Measurements from ENCODE around the gene RGS9. TPM values are rescaled to one million over a fixed set of nuclear protein-coding genes. Genes with fewer than 3 reads are reported as not detected.

Gene RGS9
- total and polyA plus RNA-seq, 2 of the 13 experiments (the other 11 are each of a cell fraction or from before 2014, with no cell fraction given) = 0.44 to 0.74 TPM

- TF ChIP-seq RCOR2 (CRISPR knock-in tag; IDR thresholded peaks at IDR 0.05) (no peak), IKZF4 (CRISPR knock-in tag; IDR thresholded peaks at IDR 0.05; ENCODE audit: borderline replicate concordance, low read depth, not compliant biosample characterization) (no peak), ZNF792 (CRISPR knock-in tag; IDR thresholded peaks at IDR 0.05) (0 out of 2 replicates have a peak, but pooled peaks have one; percentile 48), CENPX (CRISPR knock-in tag; IDR thresholded peaks at IDR 0.05) (no peak), GATAD2A (CRISPR knock-in tag; IDR thresholded peaks at IDR 0.05) (peak; percentile 36; the same call in 1 of the 2 replicates), IRX3 (CRISPR knock-in tag; IDR thresholded peaks at IDR 0.05; ENCODE audit: borderline replicate concordance, low read depth) (no peak), YEATS4 (CRISPR knock-in tag; IDR thresholded peaks at IDR 0.05; ENCODE audit: borderline replicate concordance) (no peak), TMF1 (CRISPR knock-in tag; IDR thresholded peaks at IDR 0.05; ENCODE audit: low read depth) (no peak), KDM6A (CRISPR knock-in tag; IDR thresholded peaks at IDR 0.05; ENCODE audit: low read depth) (no peak), RNF2 (conservative IDR thresholded peaks at IDR 0.05; ENCODE audit: low read depth) (no peak), SOX13 (IDR thresholded peaks at IDR 0.05) (no peak), SOX13 (CRISPR knock-in tag; conservative IDR thresholded peaks at IDR 0.05 in 1 of 2, IDR thresholded peaks at IDR 0.05 in 1 of 2) (no peak; a peak in 1 of 4 replicates), CHD2 (IDR thresholded peaks at IDR 0.05; ENCODE audit: low read depth, low read length) (no peak), SATB2 (CRISPR knock-in tag; IDR thresholded peaks at IDR 0.05) (no peak), EED (CRISPR knock-in tag; IDR thresholded peaks at IDR 0.05) (no peak), ZSCAN31 (CRISPR knock-in tag; IDR thresholded peaks at IDR 0.05; ENCODE audit: low read depth) (peak; percentile 64; the same call in 1 of the 2 replicates), CERS6 (CRISPR knock-in tag; IDR thresholded peaks at IDR 0.05) (no peak), ZNF878 (CRISPR knock-in tag; IDR thresholded peaks at IDR 0.05) (0 out of 2 replicates have a peak, but pooled peaks have one; percentile 56), TAF15 (IDR thresholded peaks at IDR 0.05; ENCODE audit: low read depth, low read length, poor library complexity, severe bottlenecking) (peak; percentile 90), MYC (CRISPR knock-in tag; IDR thresholded peaks at IDR 0.05; ENCODE audit: borderline replicate concordance) (peak; percentile 59; the same call in 1 of the 2 replicates), MLLT10 (CRISPR knock-in tag; IDR thresholded peaks at IDR 0.05) (no peak), ZNF607 (CRISPR knock-in tag; IDR thresholded peaks at IDR 0.05; ENCODE audit: borderline replicate concordance) (peak; percentile 79; the same call in 1 of the 2 replicates), ZBTB38 (CRISPR knock-in tag; IDR thresholded peaks at IDR 0.05) (0 out of 2 replicates have a peak, but pooled peaks have one; percentile 35), SALL2 (CRISPR knock-in tag; IDR thresholded peaks at IDR 0.05) (peak; percentile 54; the same call in 1 of the 2 replicates), ZNF672 (CRISPR knock-in tag; IDR thresholded peaks at IDR 0.05) (no peak), DRAP1 (CRISPR knock-in tag; IDR thresholded peaks at IDR 0.05) (peak; percentile 27; the same call in 1 of the 2 replicates), YY1 (IDR thresholded peaks at IDR 0.05; ENCODE audit: insufficient read depth, insufficient replicate concordance, low read depth, low read length) (peak; percentile 65)
- TF ChIP-seq, protein P1, sequence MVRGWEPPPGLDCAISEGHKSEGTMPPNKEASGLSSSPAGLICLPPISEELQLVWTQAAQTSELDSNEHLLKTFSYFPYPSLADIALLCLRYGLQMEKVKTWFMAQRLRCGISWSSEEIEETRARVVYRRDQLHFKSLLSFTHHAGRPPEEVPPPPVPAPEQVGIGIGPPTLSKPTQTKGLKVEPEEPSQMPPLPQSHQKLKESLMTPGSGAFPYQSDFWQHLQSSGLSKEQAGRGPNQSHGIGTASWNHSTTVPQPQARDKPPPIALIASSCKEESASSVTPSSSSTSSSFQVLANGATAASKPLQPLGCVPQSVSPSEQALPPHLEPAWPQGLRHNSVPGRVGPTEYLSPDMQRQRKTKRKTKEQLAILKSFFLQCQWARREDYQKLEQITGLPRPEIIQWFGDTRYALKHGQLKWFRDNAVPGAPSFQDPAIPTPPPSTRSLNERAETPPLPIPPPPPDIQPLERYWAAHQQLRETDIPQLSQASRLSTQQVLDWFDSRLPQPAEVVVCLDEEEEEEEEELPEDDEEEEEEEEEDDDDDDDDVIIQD (CRISPR knock-in tag; IDR thresholded peaks at IDR 0.05; ENCODE audit: low read depth) = 0 out of 2 replicates have a peak, but pooled peaks have one; percentile 15
Measured at GRCh38 chr17:65137021-65137939, at the start of gene RGS9 (continued).

Measured in HepG2 (cell line).